Measurements from ENCODE around the gene UPK1B. TPM values are rescaled to one million over a fixed set of nuclear protein-coding genes. Genes with fewer than 3 reads are reported as not detected.
"Not testable (repeated sequence)": the region's sequence is repeated elsewhere in the genome, so short reads cannot be mapped to it uniquely, and the experiment has no call there.

Gene UPK1B
- total RNA-seq, 2 experiments from 2014 or later = not detected

- Histone ChIP-seq H3K36me3 (ENCODE audit: insufficient read depth, low read length) (peaks cover 16% of the 10 kb centered on the region), H4K20me1 (ENCODE audit: insufficient read depth, low read length) (no peaks in the 10 kb centered on the region), H3K27ac (ENCODE audit: low read depth, low read length, poor library complexity, severe bottlenecking) (peak within 1 kb of the TSS; percentile 62), H3K4me1 (ENCODE audit: insufficient read depth, low read length, poor library complexity, severe bottlenecking) (peaks cover 13% of the 10 kb centered on the region), H3K9me3 (ENCODE audit: low read length) (no peaks in the 10 kb centered on the region), H3K4me3 (ENCODE audit: low read depth, low read length, poor library complexity, severe bottlenecking) (peak within 1 kb of the TSS; percentile 78), H3K9me2 (ENCODE audit: insufficient read depth, low read length) (no peaks in the 10 kb centered on the region), H2AFZ (ENCODE audit: low read length) (peak within 1 kb of the TSS; percentile 97), H3K79me2 (ENCODE audit: insufficient read depth, low read depth, low read length) (peaks cover 27% of the 10 kb centered on the region; the same call in 1 of the 2 replicates), H3K4me2 (ENCODE audit: low read length) (peak within 1 kb of the TSS; percentile 99)
- no TSS peak for BruUV-seq (replicated peaks)
- peak; percentile 93 for DNase-seq (ENCODE audit: low spot score)
- CTCF ChIA-PET (ENCODE audit: unreplicated experiment) = interaction anchor here (0.5 to 1.6 kb wide), 12 partner anchors 10 to 435 kb away, joined by 3 to 7 read pairs (median 4); partner anchors contain the start of gene COX17
- no peak for TF ChIP-seq EZH2phosphoT487 (IDR thresholded peaks at IDR 0.05; ENCODE audit: borderline replicate concordance, low read depth, low read length)
- TF ChIP-seq CTCF (conservative IDR thresholded peaks at IDR 0.05; ENCODE audit: low read length) = no peak
- POLR2A ChIA-PET = interaction anchor here (0.6 to 1.8 kb wide), 10 partner anchors 10 to 440 kb away, joined by 3 to 11 read pairs (median 4); partner anchors contain the start of gene TMEM39A
- intact Hi-C loops (cut with micrococcal nuclease; ENCODE audit: unreplicated experiment) = loop anchor here (1.0 to 10.0 kb wide), 5 partner anchors 52 to 434 kb away; partner anchors contain the start of genes COX17 and IGSF11
Observed at GRCh38 chr3:119240591-119241434, 67.4 kb downstream of the UPK1B start, which contains the start of gene B4GALT4. Gene B4GALT4 (minus strand): TSS chr3:119240878. CDS start chr3:119230099, 10,779 bp downstream.

DNA sequence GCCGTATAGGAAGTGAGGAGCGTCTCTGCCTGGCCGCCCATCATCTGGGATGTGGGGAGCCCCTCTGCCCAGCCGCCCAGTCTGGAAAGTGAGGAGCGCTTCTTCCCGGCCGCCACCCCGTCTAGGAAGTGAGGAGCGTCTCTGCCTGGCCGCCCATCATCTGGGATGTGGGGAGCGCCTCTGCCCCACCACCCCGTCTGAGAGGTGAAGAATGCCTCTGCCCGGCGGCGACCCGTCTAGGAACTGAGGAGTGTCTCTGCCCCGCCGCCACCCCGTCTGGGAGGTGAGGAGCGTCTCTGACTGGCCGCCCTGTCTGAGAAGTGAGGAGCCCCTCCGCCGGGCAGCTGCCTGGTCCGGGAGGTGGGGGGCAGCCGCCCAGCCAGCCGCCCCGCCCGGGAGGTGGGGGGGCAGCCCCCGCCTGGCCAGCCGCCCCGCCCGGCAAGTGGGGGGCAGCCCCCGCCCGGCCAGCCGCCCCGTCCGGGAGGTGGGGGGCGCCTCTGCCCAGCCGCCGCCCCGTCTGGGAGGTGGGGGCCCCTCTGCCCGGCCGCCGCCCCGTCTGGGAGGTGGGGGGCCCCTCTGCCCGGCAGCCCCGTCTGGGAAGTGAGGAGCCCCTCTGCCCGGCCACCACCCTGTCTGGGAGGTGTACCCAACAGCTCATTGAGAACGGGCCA lies 69.1 kb downstream of the UPK1B start:
- H3K27ac ChIP-seq (ENCODE audit: low read depth, low read length, poor library complexity, severe bottlenecking); DNase-seq (ENCODE audit: low spot score); H3K4me3 ChIP-seq (ENCODE audit: low read depth, low read length, poor library complexity, severe bottlenecking); H3K9me3 ChIP-seq (ENCODE audit: low read length); H4K20me1 ChIP-seq (ENCODE audit: insufficient read depth, low read length); CTCF ChIA-PET (ENCODE audit: unreplicated experiment); BruUV-seq (replicated peaks); H3K36me3 ChIP-seq (ENCODE audit: insufficient read depth, low read length); H3K4me2 ChIP-seq (ENCODE audit: low read length); H2AFZ ChIP-seq (ENCODE audit: low read length); H3K9me2 ChIP-seq (ENCODE audit: insufficient read depth, low read length): not testable (repeated sequence)
- POLR2A ChIA-PET = interaction anchor here (1.8 kb wide), 1 partner anchor 110 kb away, joined by 6 read pairs; no protein-coding TSS in a partner anchor
- peaks cover 24% of the 10 kb centered on the region; the same call in 1 of the 2 replicates for H3K79me2 ChIP-seq (ENCODE audit: insufficient read depth, low read depth, low read length)
- peaks cover 13% of the 10 kb centered on the region for H3K4me1 ChIP-seq (ENCODE audit: insufficient read depth, low read length, poor library complexity, severe bottlenecking)
- intact Hi-C loops (cut with micrococcal nuclease; ENCODE audit: unreplicated experiment) = loop anchor here (10.0 kb wide), 1 partner anchor 432 kb away; the partner anchor contains the start of gene COX17

DNA sequence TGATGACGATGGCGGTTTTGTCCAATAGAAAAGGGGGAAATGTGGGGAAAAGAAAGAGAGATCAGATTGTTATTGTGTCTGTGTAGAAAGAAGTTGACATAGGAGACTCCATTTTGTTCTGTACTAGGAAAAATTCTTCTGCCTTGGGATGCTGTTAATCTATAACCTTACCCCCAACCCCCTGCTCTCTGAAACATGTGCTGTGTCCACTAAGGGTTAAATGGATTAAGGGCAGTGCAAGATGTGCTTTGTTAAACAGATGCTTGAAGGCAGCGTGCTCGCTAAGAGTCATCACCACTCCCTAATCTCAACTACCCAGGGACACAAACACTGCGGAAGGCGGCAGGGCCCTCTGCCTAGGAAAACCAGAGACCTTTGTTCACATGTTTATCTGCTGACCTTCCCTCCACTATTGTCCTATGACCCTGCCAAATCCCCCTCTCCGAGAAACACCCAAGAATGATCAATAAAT lies 69.7 kb downstream of the UPK1B start:
- H3K9me2 ChIP-seq (ENCODE audit: insufficient read depth, low read length); BruUV-seq (replicated peaks); H2AFZ ChIP-seq (ENCODE audit: low read length); H3K36me3 ChIP-seq (ENCODE audit: insufficient read depth, low read length); H3K4me3 ChIP-seq (ENCODE audit: low read depth, low read length, poor library complexity, severe bottlenecking); H3K27ac ChIP-seq (ENCODE audit: low read depth, low read length, poor library complexity, severe bottlenecking); H3K4me2 ChIP-seq (ENCODE audit: low read length); DNase-seq (ENCODE audit: low spot score); H3K9me3 ChIP-seq (ENCODE audit: low read length); H4K20me1 ChIP-seq (ENCODE audit: insufficient read depth, low read length); CTCF ChIA-PET (ENCODE audit: unreplicated experiment): not testable (repeated sequence)
- peaks cover 21% of the 10 kb centered on the region; the same call in 1 of the 2 replicates for H3K79me2 ChIP-seq (ENCODE audit: insufficient read depth, low read depth, low read length)
- intact Hi-C loops (cut with micrococcal nuclease; ENCODE audit: unreplicated experiment) = loop anchor here (10.0 kb wide), 1 partner anchor 432 kb away; the partner anchor contains the start of gene COX17
- POLR2A ChIA-PET = interaction anchor here (0.7 kb wide), 1 partner anchor 215 kb away, joined by 3 read pairs; no protein-coding TSS in a partner anchor
- peaks cover 13% of the 10 kb centered on the region for H3K4me1 ChIP-seq (ENCODE audit: insufficient read depth, low read length, poor library complexity, severe bottlenecking)

Data from OCI-LY7 (cell line).